Cardiac muscle cell (in vitro differentiated cells and primary cell): ENCODE results near the gene DMAP1. TPM values are rescaled to one million over a fixed set of nuclear protein-coding genes. Genes with fewer than 3 reads are reported as not detected.

ENCODE experiments used
- DNase-seq, 2 donors: peaks; one replicate each; pipeline versions ENCODE4 v3.0.0 to v3.0.0-alpha.2; 2010 to 2017; ENCODE audit warnings: low read depth in 1 of 2, low spot score in 1 of 2
- H3K27ac ChIP-seq: fragments of 200-600 bp; sonication (generic); 2 replicates; pipeline ENCODE4 v1.5.1; 2016
- H3K27me3 ChIP-seq: fragments of 200-600 bp; sonication (generic); 2 replicates; pipeline ENCODE4 v1.6.0; 2016; ENCODE audit warnings: control low read depth
- H3K36me3 ChIP-seq: fragments of 200-600 bp; sonication (generic); 2 replicates; pipeline ENCODE4 v1.5.1; 2016; ENCODE audit warnings: control low read depth
- H3K4me1 ChIP-seq: fragments of 200-600 bp; sonication (generic); 2 replicates; pipeline ENCODE4 v1.8.1; 2017; ENCODE audit warnings: low read depth, mild to moderate bottlenecking, mixed run types
- H3K4me3 ChIP-seq: fragments of 200-600 bp; sonication (generic); 2 replicates; pipeline ENCODE4 v1.5.1; 2016; ENCODE audit warnings: mild to moderate bottlenecking
- H3K9me3 ChIP-seq: fragments of 200-600 bp; sonication (generic); 2 replicates; pipeline ENCODE4 v1.5.1; 2017; ENCODE audit warnings: low read depth, mild to moderate bottlenecking, control low read depth
- polyA plus RNA-seq: library from polyadenylated mRNA; unstranded; fragments of >200 nt; fragmentation: Nextera tagmentation; extraction: Ambion mirVana; gene quantifications from 2 replicates; pipeline ENCODE4 v1.2.1, GENCODE V29; 2016
- total RNA-seq: library from RNA; depleted of rRNA; stranded (reverse); fragments of >200 nt; gene quantifications from 2 replicates; pipeline ENCODE4 v1.2.3, GENCODE V29; 2016
- TF ChIP-seq, protein P1 (sequence below): IDR thresholded peaks from 2 replicates; pipeline ENCODE4 v1.5.1; 2012; ENCODE audit warnings: low read depth, mild to moderate bottlenecking, low read length

The DMAP1 gene
- total and polyA plus RNA-seq, 2 experiments from 2014 or later: 77.5 to 93.3 TPM

DNA sequence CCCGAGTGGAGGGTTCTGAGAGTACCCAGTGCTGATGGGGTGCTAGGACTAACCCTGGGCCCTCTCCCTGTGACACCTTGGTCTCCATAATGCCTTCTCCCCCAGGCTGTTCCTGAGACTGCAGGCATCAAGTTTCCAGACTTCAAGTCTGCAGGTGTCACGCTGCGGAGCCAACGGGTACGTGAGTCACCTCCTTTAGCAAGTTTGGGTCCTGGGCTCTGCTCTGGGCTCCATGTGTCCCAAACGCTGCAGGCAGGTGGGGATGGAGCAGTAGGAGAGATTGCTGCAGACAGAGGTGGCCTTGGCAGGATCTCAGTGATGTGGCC lies 6.0 kb downstream of the DMAP1 start:
- TF ChIP-seq, protein P1, sequence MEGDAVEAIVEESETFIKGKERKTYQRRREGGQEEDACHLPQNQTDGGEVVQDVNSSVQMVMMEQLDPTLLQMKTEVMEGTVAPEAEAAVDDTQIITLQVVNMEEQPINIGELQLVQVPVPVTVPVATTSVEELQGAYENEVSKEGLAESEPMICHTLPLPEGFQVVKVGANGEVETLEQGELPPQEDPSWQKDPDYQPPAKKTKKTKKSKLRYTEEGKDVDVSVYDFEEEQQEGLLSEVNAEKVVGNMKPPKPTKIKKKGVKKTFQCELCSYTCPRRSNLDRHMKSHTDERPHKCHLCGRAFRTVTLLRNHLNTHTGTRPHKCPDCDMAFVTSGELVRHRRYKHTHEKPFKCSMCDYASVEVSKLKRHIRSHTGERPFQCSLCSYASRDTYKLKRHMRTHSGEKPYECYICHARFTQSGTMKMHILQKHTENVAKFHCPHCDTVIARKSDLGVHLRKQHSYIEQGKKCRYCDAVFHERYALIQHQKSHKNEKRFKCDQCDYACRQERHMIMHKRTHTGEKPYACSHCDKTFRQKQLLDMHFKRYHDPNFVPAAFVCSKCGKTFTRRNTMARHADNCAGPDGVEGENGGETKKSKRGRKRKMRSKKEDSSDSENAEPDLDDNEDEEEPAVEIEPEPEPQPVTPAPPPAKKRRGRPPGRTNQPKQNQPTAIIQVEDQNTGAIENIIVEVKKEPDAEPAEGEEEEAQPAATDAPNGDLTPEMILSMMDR: no peak
- Histone ChIP-seq H3K36me3 (peaks cover 28% of the 10 kb centered on the region), H3K27ac (no peak overlapping the region), H3K27me3 (no peaks in the 10 kb centered on the region), H3K4me3 (no peak overlapping the region), H3K9me3 (no peaks in the 10 kb centered on the region), H3K4me1 (peaks cover 7% of the 10 kb centered on the region)
- DNase-seq: no peak

DNA sequence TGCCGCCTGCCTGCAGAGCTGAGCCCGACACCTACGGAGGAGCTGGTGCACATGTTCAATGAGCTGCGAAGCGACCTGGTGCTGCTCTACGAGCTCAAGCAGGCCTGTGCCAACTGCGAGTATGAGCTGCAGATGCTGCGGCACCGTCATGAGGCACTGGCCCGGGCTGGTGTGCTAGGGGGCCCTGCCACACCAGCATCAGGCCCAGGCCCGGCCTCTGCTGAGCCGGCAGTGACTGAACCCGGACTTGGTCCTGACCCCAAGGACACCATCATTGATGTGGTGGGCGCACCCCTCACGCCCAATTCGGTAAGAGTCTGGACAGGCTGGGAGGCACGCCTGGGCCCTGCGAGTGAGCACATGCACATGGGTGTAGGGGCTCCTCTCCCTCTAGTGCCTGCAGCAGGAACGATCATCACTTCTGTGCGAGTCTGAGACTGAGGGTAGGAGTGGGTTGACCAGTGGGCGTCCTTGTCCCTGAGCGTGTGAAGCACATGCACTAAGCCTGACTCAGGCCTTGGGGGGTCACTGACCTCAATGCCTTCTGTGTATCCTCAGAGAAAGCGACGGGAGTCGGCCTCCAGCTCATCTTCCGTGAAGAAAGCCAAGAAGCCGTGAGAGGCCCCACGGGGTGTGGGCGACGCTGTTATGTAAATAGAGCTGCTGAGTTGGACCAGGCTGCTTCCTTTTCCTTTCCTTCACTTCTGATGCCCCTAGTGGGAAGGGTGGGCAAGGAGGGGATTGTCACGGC lies 6.9 kb downstream of the DMAP1 start:
- Histone ChIP-seq H3K36me3 (peaks cover 28% of the 10 kb centered on the region), H3K9me3 (no peaks in the 10 kb centered on the region), H3K4me3 (no peak overlapping the region), H3K27ac (no peak overlapping the region), H3K27me3 (no peaks in the 10 kb centered on the region), H3K4me1 (peaks cover 15% of the 10 kb centered on the region)
- no peak for DNase-seq
- TF ChIP-seq, protein P1: no peak

DNA sequence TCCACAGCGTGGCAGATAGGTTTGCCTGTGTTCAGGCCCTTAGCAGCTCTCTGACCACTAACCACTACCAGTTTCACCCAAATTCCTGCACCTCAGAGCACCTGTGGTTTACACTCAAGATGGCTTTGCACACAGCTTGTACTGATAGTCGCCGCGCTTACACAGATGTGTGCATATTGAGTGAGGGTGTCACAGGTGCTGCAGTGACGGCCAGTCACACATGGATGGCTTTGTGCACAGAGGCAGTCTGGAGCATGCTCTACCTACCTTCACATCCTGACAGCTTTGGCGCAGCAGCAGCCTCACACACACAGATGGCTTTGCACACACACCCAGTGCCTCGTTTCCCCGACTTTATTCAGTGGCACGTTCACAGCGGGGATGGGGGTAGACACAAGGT lies 7.5 kb downstream of the DMAP1 start:
- DNase-seq: no peak
- H3K4me1 ChIP-seq: peaks cover 15% of the 10 kb centered on the region
- TF ChIP-seq, protein P1: no peak
- H3K27ac ChIP-seq: no peak overlapping the region
- no peaks in the 10 kb centered on the region for H3K27me3 ChIP-seq
- H3K4me3 ChIP-seq: no peak overlapping the region
- peaks cover 25% of the 10 kb centered on the region for H3K36me3 ChIP-seq
- no peaks in the 10 kb centered on the region for H3K9me3 ChIP-seq

DNA sequence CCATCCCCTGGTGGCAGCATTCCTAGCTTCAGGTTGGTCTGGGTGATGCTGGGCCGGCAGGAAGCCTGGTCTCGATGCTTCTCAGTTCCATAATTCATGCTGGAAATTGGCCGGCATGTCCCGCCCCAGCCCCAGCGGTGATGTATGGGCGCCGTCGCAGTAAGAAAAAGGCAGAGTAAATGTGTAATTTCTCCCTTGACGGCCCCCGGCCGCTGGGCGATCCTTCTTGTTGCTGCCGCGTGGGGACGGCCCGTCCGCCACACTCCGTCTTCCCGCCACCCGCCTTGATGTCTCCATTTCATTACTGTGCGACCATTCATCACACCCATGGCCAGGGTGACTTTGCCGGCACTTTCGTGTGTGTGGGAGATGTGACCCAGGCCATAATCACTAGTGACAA lies 8.5 kb downstream of the DMAP1 start:
- Histone ChIP-seq H3K27ac (no peak overlapping the region), H3K4me3 (no peak overlapping the region), H3K27me3 (no peaks in the 10 kb centered on the region), H3K4me1 (peaks cover 15% of the 10 kb centered on the region), H3K9me3 (no peaks in the 10 kb centered on the region), H3K36me3 (peaks cover 25% of the 10 kb centered on the region)
- DNase-seq: no peak
- TF ChIP-seq, protein P1: no peak

DNA sequence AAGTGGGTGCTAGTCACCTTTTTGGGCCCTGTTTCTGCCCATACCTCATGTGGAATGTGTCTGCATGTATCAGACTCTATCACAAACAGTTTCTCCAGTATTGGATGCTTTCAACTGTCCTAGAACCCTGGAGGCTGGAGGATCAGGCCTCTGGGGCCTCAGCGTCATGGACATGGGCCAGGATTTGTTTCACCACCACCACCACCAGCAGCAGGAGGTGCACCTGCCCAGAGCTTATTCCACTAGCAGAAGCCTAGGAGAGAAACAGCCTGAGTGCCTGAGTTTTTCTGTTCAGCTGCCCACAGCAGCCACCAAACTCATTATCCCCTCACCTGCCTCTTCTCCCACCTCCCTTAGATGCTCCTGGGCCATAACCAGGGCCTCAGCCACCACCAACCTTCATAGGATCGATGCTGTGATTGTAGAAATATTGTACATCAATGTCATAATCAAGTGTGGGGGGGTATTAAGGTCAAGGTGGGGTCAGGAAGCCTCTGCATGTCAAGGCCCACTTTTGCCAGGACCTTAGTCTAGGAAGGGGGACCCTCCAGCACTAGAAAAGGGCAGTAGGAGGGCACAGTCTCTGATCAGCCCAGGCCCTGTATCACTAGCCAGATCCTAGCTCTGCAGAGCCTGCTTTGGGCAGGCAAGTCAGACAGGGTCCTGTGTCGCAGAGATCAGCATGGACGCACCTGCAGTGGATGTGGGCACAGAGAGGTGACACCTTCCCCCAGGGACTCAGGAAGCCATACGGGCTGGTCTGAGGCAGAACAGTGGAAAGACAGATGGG lies 9.3 kb downstream of the DMAP1 start:
- no peak for DNase-seq
- Histone ChIP-seq H3K4me3 (no peak overlapping the region), H3K27ac (peak overlapping the region; percentile 25), H3K9me3 (no peaks in the 10 kb centered on the region), H3K4me1 (peaks cover 15% of the 10 kb centered on the region), H3K36me3 (peaks cover 20% of the 10 kb centered on the region), H3K27me3 (no peaks in the 10 kb centered on the region)
- TF ChIP-seq, protein P1: no peak
